ENCODE measurements around the gene LBX2.

DNA sequence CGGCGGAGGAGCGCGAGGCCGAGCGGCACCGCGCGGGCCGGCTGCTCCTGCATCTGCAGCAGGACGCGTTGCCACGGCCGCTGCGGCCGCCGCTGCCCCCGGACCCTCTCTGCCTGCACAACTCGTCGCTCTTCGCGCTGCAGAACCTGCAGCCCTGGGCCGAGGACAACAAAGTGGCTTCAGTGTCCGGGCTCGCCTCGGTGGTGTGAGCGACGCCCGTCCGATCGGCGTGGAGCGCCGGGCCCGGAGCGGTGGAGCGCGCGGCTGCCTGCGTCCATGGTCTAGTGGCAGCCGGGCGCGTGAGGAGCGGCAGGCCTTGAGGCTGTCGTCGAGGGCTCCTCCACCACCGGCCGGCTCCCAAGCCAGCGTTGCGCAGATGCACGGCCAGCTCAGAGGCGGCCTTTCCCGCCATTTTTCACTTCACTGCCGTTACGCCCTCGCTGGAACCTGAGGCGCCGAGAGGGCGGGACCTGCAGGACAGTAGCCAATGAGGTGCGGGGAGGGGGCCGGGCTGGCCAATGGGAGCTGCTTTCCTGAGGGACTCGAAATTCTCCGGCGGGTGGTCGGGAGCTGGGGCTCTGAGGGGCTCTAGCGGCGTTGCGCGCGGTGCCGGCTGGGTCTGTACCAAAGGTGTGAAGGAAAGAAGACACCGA lies 16.7 kb upstream of the LBX2 start:
- TF ChIP-seq EP300 (IDR thresholded peaks at IDR 0.05; ENCODE audit: low read length) (no peak), OTX1 (CRISPR knock-in tag; IDR thresholded peaks at IDR 0.05) (no peak), SETDB1 (IDR thresholded peaks at IDR 0.05; ENCODE audit: low read length) (no peak), STAT6 (CRISPR knock-in tag; IDR thresholded peaks at IDR 0.05) (no peak), CHD2 (IDR thresholded peaks at IDR 0.05; ENCODE audit: low read depth, low read length) (no peak), NFE2 (IDR thresholded peaks at IDR 0.05; ENCODE audit: low read depth) (no peak), GATAD2B (IDR thresholded peaks at IDR 0.05; ENCODE audit: borderline replicate concordance) (no peak), HCFC1 (IDR thresholded peaks at IDR 0.05; ENCODE audit: low read depth, low read length) (no peak), PTTG1 (tag; IDR thresholded peaks at IDR 0.05; ENCODE audit: low read depth) (no peak), POLR2AphosphoS5 (IDR thresholded peaks at IDR 0.05; ENCODE audit: control insufficient read depth, insufficient read depth, low read depth, low read length) (no peak)
- TF ChIP-seq, protein P1, sequence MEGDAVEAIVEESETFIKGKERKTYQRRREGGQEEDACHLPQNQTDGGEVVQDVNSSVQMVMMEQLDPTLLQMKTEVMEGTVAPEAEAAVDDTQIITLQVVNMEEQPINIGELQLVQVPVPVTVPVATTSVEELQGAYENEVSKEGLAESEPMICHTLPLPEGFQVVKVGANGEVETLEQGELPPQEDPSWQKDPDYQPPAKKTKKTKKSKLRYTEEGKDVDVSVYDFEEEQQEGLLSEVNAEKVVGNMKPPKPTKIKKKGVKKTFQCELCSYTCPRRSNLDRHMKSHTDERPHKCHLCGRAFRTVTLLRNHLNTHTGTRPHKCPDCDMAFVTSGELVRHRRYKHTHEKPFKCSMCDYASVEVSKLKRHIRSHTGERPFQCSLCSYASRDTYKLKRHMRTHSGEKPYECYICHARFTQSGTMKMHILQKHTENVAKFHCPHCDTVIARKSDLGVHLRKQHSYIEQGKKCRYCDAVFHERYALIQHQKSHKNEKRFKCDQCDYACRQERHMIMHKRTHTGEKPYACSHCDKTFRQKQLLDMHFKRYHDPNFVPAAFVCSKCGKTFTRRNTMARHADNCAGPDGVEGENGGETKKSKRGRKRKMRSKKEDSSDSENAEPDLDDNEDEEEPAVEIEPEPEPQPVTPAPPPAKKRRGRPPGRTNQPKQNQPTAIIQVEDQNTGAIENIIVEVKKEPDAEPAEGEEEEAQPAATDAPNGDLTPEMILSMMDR (IDR thresholded peaks at IDR 0.05 in 2 of 3, conservative IDR thresholded peaks at IDR 0.05 in 1 of 3; ENCODE audit: insufficient read depth in 2 of 3, low read depth in 1 of 3, low read length in 3 of 3): no peak
- TF ChIP-seq, protein P2, sequence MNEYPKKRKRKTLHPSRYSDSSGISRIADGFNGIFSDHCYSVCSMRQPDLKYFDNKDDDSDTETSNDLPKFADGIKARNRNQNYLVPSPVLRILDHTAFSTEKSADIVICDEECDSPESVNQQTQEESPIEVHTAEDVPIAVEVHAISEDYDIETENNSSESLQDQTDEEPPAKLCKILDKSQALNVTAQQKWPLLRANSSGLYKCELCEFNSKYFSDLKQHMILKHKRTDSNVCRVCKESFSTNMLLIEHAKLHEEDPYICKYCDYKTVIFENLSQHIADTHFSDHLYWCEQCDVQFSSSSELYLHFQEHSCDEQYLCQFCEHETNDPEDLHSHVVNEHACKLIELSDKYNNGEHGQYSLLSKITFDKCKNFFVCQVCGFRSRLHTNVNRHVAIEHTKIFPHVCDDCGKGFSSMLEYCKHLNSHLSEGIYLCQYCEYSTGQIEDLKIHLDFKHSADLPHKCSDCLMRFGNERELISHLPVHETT (CRISPR knock-in tag; conservative IDR thresholded peaks at IDR 0.05 in 1 of 2, IDR thresholded peaks at IDR 0.05 in 1 of 2): no peak

Data from K562 (cell line).